ENCODE data around the gene CHKB. TPM values are rescaled to one million over a fixed set of nuclear protein-coding genes. Genes with fewer than 3 reads are reported as not detected.
"Not testable (repeated sequence)": the region's sequence is repeated elsewhere in the genome, so short reads cannot be mapped to it uniquely, and the experiment has no call there.

The CHKB gene
- polyA plus RNA-seq, 1 experiment = 22.5 TPM

- no peak for TF ChIP-seq CTCF (IDR thresholded peaks at IDR 0.05; ENCODE audit: low read depth, low read length)
- POLR2A ChIA-PET = no interaction called here
- H3K27me3 ChIP-seq (ENCODE audit: control insufficient read depth, insufficient read depth, low read length) = peaks cover 48% of the 10 kb centered on the region
Observed at GRCh38 chr22:50611341-50612060, 28.9 kb upstream of the CHKB start.

GRCh38 chr22:50610581-50610980 is 27.9 kb upstream of the CHKB start:
- peaks cover 53% of the 10 kb centered on the region for H3K27me3 ChIP-seq (ENCODE audit: control insufficient read depth, insufficient read depth, low read length)
- no peaks in the 10 kb centered on the region; the same call in 1 of the 2 replicates for H3K9me3 ChIP-seq (ENCODE audit: control insufficient read depth, insufficient read depth, low read length)
- H3K27ac ChIP-seq (ENCODE audit: low read depth, low read length) = no peak overlapping the region
- TF ChIP-seq CTCF (IDR thresholded peaks at IDR 0.05; ENCODE audit: low read depth, low read length) = no peak
- DNase-seq (ENCODE audit: low read depth, low spot score) = no peak
- ChIA-PET POLR2A (no interaction called here), CTCF (no interaction called here)
- no peak overlapping the region for H3K4me3 ChIP-seq (ENCODE audit: low read depth, low read length)

More at GRCh38 chr22:50611341-50612060, 28.9 kb upstream of the CHKB start:
- CTCF ChIA-PET = no interaction called here
- Histone ChIP-seq H3K27ac (ENCODE audit: low read depth, low read length) (no peak overlapping the region), H3K9me3 (ENCODE audit: control insufficient read depth, insufficient read depth, low read length) (no peaks in the 10 kb centered on the region; the same call in 1 of the 2 replicates), H3K4me3 (ENCODE audit: low read depth, low read length) (no peak overlapping the region)
- no peak for DNase-seq (ENCODE audit: low read depth, low spot score)

GRCh38 chr22:50610041-50610451 is 27.4 kb upstream of the CHKB start:
- no peak for TF ChIP-seq CTCF (IDR thresholded peaks at IDR 0.05; ENCODE audit: low read depth, low read length)
- Histone ChIP-seq H3K27ac (ENCODE audit: low read depth, low read length) (no peak overlapping the region), H3K4me3 (ENCODE audit: low read depth, low read length) (no peak overlapping the region), H3K9me3 (ENCODE audit: control insufficient read depth, insufficient read depth, low read length) (no peaks in the 10 kb centered on the region; the same call in 1 of the 2 replicates), H3K27me3 (ENCODE audit: control insufficient read depth, insufficient read depth, low read length) (peaks cover 56% of the 10 kb centered on the region)
- DNase-seq (ENCODE audit: low read depth, low spot score) = no peak
- CTCF ChIA-PET = no interaction called here
- POLR2A ChIA-PET = no interaction called here

GRCh38 chr22:50609599-50609998 is 26.9 kb upstream of the CHKB start:
- TF ChIP-seq CTCF (IDR thresholded peaks at IDR 0.05; ENCODE audit: low read depth, low read length) = no peak
- ChIA-PET POLR2A (no interaction called here), CTCF (no interaction called here)
- Histone ChIP-seq H3K27ac (ENCODE audit: low read depth, low read length) (no peak overlapping the region), H3K27me3 (ENCODE audit: control insufficient read depth, insufficient read depth, low read length) (peaks cover 58% of the 10 kb centered on the region), H3K4me3 (ENCODE audit: low read depth, low read length) (no peak overlapping the region), H3K9me3 (ENCODE audit: control insufficient read depth, insufficient read depth, low read length) (no peaks in the 10 kb centered on the region; the same call in 1 of the 2 replicates)
- DNase-seq (ENCODE audit: low read depth, low spot score) = no peak

GRCh38 chr22:50608996-50609395 is 26.3 kb upstream of the CHKB start:
- Histone ChIP-seq H3K27me3 (ENCODE audit: control insufficient read depth, insufficient read depth, low read length) (peaks cover 58% of the 10 kb centered on the region), H3K4me3 (ENCODE audit: low read depth, low read length) (no peak overlapping the region), H3K27ac (ENCODE audit: low read depth, low read length) (no peak overlapping the region), H3K9me3 (ENCODE audit: control insufficient read depth, insufficient read depth, low read length) (no peaks in the 10 kb centered on the region; the same call in 1 of the 2 replicates)
- ChIA-PET CTCF (no interaction called here), POLR2A (no interaction called here)
- TF ChIP-seq CTCF (IDR thresholded peaks at IDR 0.05; ENCODE audit: low read depth, low read length) = no peak
- DNase-seq (ENCODE audit: low read depth, low spot score) = no peak

- H3K4me3 ChIP-seq (ENCODE audit: low read depth, low read length); CTCF ChIA-PET; H3K9me3 ChIP-seq (ENCODE audit: control insufficient read depth, insufficient read depth, low read length); POLR2A ChIA-PET; H3K27ac ChIP-seq (ENCODE audit: low read depth, low read length); DNase-seq (ENCODE audit: low read depth, low spot score): not testable (repeated sequence)
- peaks cover 62% of the 10 kb centered on the region for H3K27me3 ChIP-seq (ENCODE audit: control insufficient read depth, insufficient read depth, low read length)
Observed at GRCh38 chr22:50608058-50608840, 25.6 kb upstream of the CHKB start.

Measured in AG04450 (cell line).